Gastrocnemius medialis (tissue), 4 donors: ENCODE data around the gene CCNB2.
"Not testable (repeated sequence)": the region's sequence is repeated elsewhere in the genome, so short reads cannot be mapped to it uniquely, and the experiment has no call there.

Experiments used
- CTCF ChIP-seq, 5 experiments: fragments of 450-650 bp in 3 of 5; fragments of 200-600 bp in 2 of 5; sonication (generic) in 2 of 5; IDR thresholded peaks in 4 of 5; conservative IDR thresholded peaks in 1 of 5; 1 replicate in 4 of 5; 2 replicates in 1 of 5; pipeline ENCODE4 v1.5.1; 2016 to 2019; ENCODE audit warnings: antibody characterized with exemption in 5 of 5, mild to moderate bottlenecking in 3 of 5, moderate library complexity in 3 of 5
- POLR2A ChIP-seq, 2 donors: fragments of 450-650 bp; IDR thresholded peaks; one replicate each; pipeline ENCODE4 v1.6.1; 2017; ENCODE audit warnings: antibody characterized with exemption in 2 of 2, mild to moderate bottlenecking in 2 of 2, moderate library complexity in 2 of 2

DNA sequence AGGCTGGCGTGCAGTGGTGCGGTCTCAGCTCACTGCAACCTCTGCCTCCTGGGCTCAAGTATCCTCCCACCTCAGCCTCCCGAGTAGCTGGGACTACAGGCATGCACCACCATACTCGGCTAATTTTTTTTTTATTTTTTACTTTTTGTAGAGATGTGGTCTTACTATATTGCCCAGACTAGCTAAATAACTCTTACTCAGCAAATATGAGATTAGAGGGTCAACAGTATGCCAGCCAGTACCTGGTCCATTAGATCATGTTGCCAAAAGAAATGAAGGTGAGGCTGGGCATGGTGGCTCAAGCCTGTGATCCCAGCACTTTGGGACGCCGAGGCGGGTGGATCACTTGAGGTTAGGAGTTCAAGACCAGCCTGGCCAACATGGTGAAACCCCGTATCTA is 57.1 kb downstream of the CCNB2 start:
- not testable (repeated sequence) for TF ChIP-seq CTCF (IDR thresholded peaks at IDR 0.05 in 4 of 5, conservative IDR thresholded peaks at IDR 0.05 in 1 of 5); POLR2A (IDR thresholded peaks at IDR 0.05)
